Right lobe of liver (tissue), 6 donors: Measurements from ENCODE around the gene NR1D2. TPM values are rescaled to one million over a fixed set of nuclear protein-coding genes. Genes with fewer than 3 reads are reported as not detected.

Experiments used
- ATAC-seq, 4 donors: fragments of 200-7000 bp; cut with Tn5 transposase; one replicate each; pipeline ENCODE4 v1.9.1; 2020; ENCODE audit warnings: mild to moderate bottlenecking in 4 of 4, moderate library complexity in 4 of 4
- DNase-seq, 3 donors: peaks; one replicate each; pipeline ENCODE4 v3.0.0-alpha.2; 2020
- H3K27ac ChIP-seq, 3 donors: fragments of 200-600 bp; one replicate each; pipeline ENCODE4 v1.8.0; 2022
- H3K27me3 ChIP-seq, 2 donors: fragments of 200-600 bp; one replicate each; pipeline ENCODE4 v1.8.0; 2022
- H3K36me3 ChIP-seq, 4 donors: fragments of 200-600 bp; sonication (generic) in 1 of 4; one replicate each; pipeline versions ENCODE4 v1.5.1 to v1.8.0; 2017 to 2022; ENCODE audit warnings: control low read depth in 1 of 4
- H3K4me1 ChIP-seq, 4 donors: fragments of 200-600 bp; sonication (generic) in 1 of 4; one replicate each; pipeline versions ENCODE4 v1.5.1 to v1.8.0; 2017 to 2022; ENCODE audit warnings: control low read depth in 1 of 4
- H3K4me3 ChIP-seq, 3 donors: fragments of 200-600 bp; one replicate each; pipeline ENCODE4 v1.8.0; 2022
- H3K9me3 ChIP-seq, 4 donors: fragments of 200-600 bp; sonication (generic) in 1 of 4; one replicate each; pipeline versions ENCODE4 v1.5.1 to v1.8.0; 2017 to 2022; ENCODE audit warnings: control low read depth in 1 of 4
- POLR2A ChIP-seq: fragments of 450-650 bp; IDR thresholded peaks from one replicate; pipeline ENCODE4 v1.6.1; 2017; ENCODE audit warnings: antibody characterized with exemption, mild to moderate bottlenecking
- WGBS: methylation state at CpG from one replicate; pipeline ENCODE4 v1.1.6; 2018; ENCODE audit warnings: low coverage, low lambda C conversion rate; ENCODE audit not compliant: insufficient coverage; ENCODE audit errors: missing lambda C conversion rate; 5-methylcytosine and 5-hydroxymethylcytosine counted together
- intact Hi-C, 2 donors: fragments of 100-400 bp; cut with DNase I; formaldehyde crosslinking; loops; one replicate each; pipeline versions ENCODE4 v1.11.2 to v1.14.1; 2022
- total RNA-seq, 6 experiments: library from RNA; depleted of rRNA in 2 of 6; stranded (reverse); fragments of >200 nt in 2 of 6; fragmentation: NEBNext Ultra II Directional in 3 of 6; extraction: Animal tissue kit (Norgen Biotek cat#: 25700) in 3 of 6; gene quantifications; one replicate each; pipeline versions ENCODE4 v1.1.0 to v1.2.4, GENCODE V29; 2016 to 2023
- TF ChIP-seq, protein P1 (sequence below), 4 donors: fragments of 200-600 bp in 3 of 4; fragments of 450-650 bp in 1 of 4; IDR thresholded peaks; one replicate each; pipeline versions ENCODE4 v1.5.1 to v1.8.0; 2016 to 2022; ENCODE audit warnings: antibody characterized with exemption in 4 of 4, mild to moderate bottlenecking in 2 of 4
- donor health status: DM: no; HTN: yes; CAD: no.
- donor health status: DM: no; HTN: no; CAD: no.
- donor health status: DM: no; HTN: no; CAD: no.
- donor health status: DM: no; HTN: yes; CAD: no.
- donor health status: DM: no; HTN: yes; CAD: no.

The NR1D2 gene
- total RNA-seq, 6 experiments from 2014 or later = 13.0 to 34.8 (median 18.2) TPM

DNA sequence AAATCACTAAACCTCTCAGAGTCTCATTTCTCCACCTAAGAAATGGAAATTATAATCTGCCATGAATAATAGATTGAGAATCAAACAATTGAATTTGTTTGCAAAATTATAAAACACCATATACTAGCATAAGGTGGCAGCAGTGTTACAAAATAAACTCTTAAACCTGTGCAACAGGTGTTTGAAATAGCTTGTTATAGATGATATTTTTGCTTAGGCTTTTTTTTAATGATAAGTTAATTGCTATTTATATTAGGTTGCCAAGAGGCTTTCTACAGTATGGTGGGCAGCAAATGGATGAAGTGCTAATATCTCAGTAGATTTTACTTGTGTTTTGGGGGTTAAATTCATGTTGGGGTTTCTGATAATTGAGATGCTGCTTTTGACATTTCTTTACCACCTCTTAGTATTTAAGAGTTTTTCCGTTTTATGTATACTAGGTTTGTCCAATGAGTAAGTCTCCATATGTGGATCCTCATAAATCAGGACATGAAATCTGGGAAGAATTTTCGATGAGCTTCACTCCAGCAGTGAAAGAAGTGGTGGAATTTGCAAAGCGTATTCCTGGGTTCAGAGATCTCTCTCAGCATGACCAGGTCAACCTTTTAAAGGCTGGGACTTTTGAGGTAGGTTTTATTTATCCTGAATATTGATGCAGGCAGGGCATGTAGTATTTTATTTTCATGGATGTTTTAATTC is 19.6 kb downstream of the NR1D2 start:
- H3K27me3 ChIP-seq = no peaks in the 10 kb centered on the region
- H3K4me3 ChIP-seq = no peak overlapping the region
- no peak for TF ChIP-seq POLR2A
- TF ChIP-seq, protein P1, sequence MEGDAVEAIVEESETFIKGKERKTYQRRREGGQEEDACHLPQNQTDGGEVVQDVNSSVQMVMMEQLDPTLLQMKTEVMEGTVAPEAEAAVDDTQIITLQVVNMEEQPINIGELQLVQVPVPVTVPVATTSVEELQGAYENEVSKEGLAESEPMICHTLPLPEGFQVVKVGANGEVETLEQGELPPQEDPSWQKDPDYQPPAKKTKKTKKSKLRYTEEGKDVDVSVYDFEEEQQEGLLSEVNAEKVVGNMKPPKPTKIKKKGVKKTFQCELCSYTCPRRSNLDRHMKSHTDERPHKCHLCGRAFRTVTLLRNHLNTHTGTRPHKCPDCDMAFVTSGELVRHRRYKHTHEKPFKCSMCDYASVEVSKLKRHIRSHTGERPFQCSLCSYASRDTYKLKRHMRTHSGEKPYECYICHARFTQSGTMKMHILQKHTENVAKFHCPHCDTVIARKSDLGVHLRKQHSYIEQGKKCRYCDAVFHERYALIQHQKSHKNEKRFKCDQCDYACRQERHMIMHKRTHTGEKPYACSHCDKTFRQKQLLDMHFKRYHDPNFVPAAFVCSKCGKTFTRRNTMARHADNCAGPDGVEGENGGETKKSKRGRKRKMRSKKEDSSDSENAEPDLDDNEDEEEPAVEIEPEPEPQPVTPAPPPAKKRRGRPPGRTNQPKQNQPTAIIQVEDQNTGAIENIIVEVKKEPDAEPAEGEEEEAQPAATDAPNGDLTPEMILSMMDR (IDR thresholded peaks at IDR 0.05) = no peak
- WGBS = 94% methylated on average over 3 of the region's 3 CpGs
- no peaks in the 10 kb centered on the region for H3K9me3 ChIP-seq
- ATAC-seq (no peak), DNase-seq (no peak)
- H3K36me3 ChIP-seq = peaks cover 0 to 74% (median 23%) of the 10 kb centered on the region in 4 donors
- H3K27ac ChIP-seq = no peak overlapping the region
- intact Hi-C loops = no loop called here
- no peaks in the 10 kb centered on the region for H3K4me1 ChIP-seq

DNA sequence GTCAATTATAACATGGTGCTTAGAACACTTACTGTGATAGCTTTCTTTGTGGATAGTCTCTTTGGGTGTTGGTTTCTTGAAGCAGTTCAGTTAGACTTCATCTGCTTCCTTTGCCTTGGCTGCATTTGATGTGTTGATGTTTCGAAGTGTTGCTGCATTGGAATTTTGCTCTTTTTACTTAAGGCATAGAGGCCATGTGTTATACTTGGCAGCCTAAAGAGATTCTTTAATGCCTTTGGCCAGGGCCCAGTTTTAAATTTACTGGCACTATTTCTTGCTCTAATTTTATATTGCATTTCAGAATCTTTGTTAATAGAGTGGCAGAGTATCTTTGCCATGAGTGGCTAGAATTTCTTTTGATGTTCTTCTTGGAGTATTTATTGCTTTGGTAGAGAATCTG is 21.2 kb downstream of the NR1D2 start:
- intact Hi-C loops = no loop called here
- no peak overlapping the region for H3K27ac ChIP-seq
- DNase-seq (no peak), ATAC-seq (no peak)
- no peaks in the 10 kb centered on the region for H3K27me3 ChIP-seq
- no peak overlapping the region for H3K4me3 ChIP-seq
- no peaks in the 10 kb centered on the region for H3K9me3 ChIP-seq
- 77% methylated on average over 1 of the region's 1 CpG for WGBS
- H3K4me1 ChIP-seq = no peaks in the 10 kb centered on the region
- no peak for TF ChIP-seq POLR2A
- TF ChIP-seq, protein P1 (IDR thresholded peaks at IDR 0.05) = no peak
- peaks cover 0 to 60% (median 21%) of the 10 kb centered on the region in 4 donors for H3K36me3 ChIP-seq

DNA sequence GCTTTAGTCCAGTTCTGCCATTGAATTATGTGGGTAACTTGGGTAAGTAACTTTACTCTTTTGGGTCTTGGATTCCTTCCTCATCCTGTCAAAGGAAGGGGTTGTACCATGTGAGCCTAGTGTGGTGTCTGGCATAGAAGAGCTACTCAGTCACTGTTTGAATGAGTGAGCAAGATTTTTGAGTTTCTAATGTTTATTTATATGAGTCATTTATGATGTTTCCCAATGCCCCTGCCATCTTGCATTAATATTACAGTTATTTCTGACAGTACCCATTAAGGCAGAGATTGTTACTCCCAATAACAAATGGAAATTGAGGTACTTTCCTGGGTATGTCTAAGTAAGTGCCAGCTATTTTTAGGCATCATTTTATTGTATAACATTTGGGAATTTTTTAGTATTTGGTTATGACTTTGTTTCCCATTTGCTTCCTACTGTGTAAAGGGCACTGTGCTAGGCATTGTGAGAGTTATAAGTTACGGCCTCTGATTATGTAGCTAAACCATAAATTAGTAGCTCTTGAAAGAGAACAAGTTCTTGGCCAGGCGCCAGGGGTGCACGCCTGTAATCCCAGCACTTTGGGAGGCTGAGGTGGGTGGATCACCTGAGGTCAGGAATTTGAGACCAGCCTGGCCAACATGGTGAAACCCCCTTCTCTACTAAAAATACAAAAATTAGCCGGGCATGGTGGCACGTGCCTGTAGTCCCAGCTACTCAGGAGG is 23.5 kb downstream of the NR1D2 start:
- H3K36me3 ChIP-seq = peaks cover 0 to 58% (median 16%) of the 10 kb centered on the region in 4 donors
- WGBS = 89% methylated on average over 5 of the region's 5 CpGs

GRCh38 chr3:23969393-23969792 is 24.3 kb downstream of the NR1D2 start:
- Histone ChIP-seq H3K27ac (no peak overlapping the region), H3K4me3 (no peak overlapping the region), H3K4me1 (no peaks in the 10 kb centered on the region), H3K9me3 (no peaks in the 10 kb centered on the region), H3K36me3 (peaks cover 0 to 57% (median 16%) of the 10 kb centered on the region in 4 donors), H3K27me3 (no peaks in the 10 kb centered on the region)
- TF ChIP-seq, protein P1 (IDR thresholded peaks at IDR 0.05) = no peak
- no peak for TF ChIP-seq POLR2A
- DNase-seq (no peak), ATAC-seq (no peak)
- intact Hi-C loops = no loop called here
- WGBS = 92% methylated on average over 4 of the region's 4 CpGs

More for the DNA sequence above, 23.5 kb downstream of the NR1D2 start:
- TF ChIP-seq, protein P1 (IDR thresholded peaks at IDR 0.05) = no peak
- no peak for TF ChIP-seq POLR2A
- intact Hi-C loops = no loop called here
- ATAC-seq = peak in 1 of 4 donors; percentile 37
- DNase-seq = no peak
- Histone ChIP-seq H3K27me3 (no peaks in the 10 kb centered on the region), H3K4me1 (no peaks in the 10 kb centered on the region), H3K27ac (no peak overlapping the region), H3K9me3 (no peaks in the 10 kb centered on the region), H3K4me3 (no peak overlapping the region)
